ENCODE results near the gene PAPPA2. TPM values are rescaled to one million over a fixed set of nuclear protein-coding genes. Genes with fewer than 3 reads are reported as not detected.

PAPPA2 gene
- total RNA-seq, 1 experiment from 2014 or later = not detected

GRCh38 chr1:176866011-176866714 is 403.2 kb downstream of the PAPPA2 start:
- TF ChIP-seq, protein P1, sequence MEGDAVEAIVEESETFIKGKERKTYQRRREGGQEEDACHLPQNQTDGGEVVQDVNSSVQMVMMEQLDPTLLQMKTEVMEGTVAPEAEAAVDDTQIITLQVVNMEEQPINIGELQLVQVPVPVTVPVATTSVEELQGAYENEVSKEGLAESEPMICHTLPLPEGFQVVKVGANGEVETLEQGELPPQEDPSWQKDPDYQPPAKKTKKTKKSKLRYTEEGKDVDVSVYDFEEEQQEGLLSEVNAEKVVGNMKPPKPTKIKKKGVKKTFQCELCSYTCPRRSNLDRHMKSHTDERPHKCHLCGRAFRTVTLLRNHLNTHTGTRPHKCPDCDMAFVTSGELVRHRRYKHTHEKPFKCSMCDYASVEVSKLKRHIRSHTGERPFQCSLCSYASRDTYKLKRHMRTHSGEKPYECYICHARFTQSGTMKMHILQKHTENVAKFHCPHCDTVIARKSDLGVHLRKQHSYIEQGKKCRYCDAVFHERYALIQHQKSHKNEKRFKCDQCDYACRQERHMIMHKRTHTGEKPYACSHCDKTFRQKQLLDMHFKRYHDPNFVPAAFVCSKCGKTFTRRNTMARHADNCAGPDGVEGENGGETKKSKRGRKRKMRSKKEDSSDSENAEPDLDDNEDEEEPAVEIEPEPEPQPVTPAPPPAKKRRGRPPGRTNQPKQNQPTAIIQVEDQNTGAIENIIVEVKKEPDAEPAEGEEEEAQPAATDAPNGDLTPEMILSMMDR (conservative IDR thresholded peaks at IDR 0.05; ENCODE audit: low read depth, low read length) = no peak
- no peak for TF ChIP-seq EZH2phosphoT487 (IDR thresholded peaks at IDR 0.05; ENCODE audit: borderline replicate concordance, low read length)
- no peak for TF ChIP-seq EZH2 (IDR thresholded peaks at IDR 0.05; ENCODE audit: low read length, unreplicated experiment)
- no peak overlapping the region for H3K4me2 ChIP-seq (ENCODE audit: low read length)
- H3K36me3 ChIP-seq (ENCODE audit: low read depth, low read length) = no peaks in the 10 kb centered on the region
- H3K9me3 ChIP-seq (ENCODE audit: low read length) = no peaks in the 10 kb centered on the region
- H2AFZ ChIP-seq (ENCODE audit: low read length) = no peak overlapping the region
- H3K27me3 ChIP-seq (ENCODE audit: low read length) = peaks cover 9% of the 10 kb centered on the region
- ChIA-PET POLR2A (ENCODE audit: unreplicated experiment) (no interaction called here), CTCF (no interaction called here)
- no TSS peak for BruUV-seq (replicated peaks)
- no peaks in the 10 kb centered on the region for H3K79me2 ChIP-seq (ENCODE audit: low read length)
- ATAC-seq = no peak
- H3K9ac ChIP-seq (ENCODE audit: low read length) = no peak overlapping the region
- intact Hi-C loops (cut with micrococcal nuclease) = no loop called here
- no peaks in the 10 kb centered on the region for H4K20me1 ChIP-seq (ENCODE audit: low read length)
- H3F3A ChIP-seq (ENCODE audit: low read length, unreplicated experiment) = no peaks in the 10 kb centered on the region
- H3K4me1 ChIP-seq (ENCODE audit: insufficient read depth, low read length) = no peaks in the 10 kb centered on the region
- no peaks in the 10 kb centered on the region for H3K9me2 ChIP-seq (replicated peaks; ENCODE audit: low read length)
- no peak overlapping the region for H3K27ac ChIP-seq (ENCODE audit: low read length)
- H3K4me3 ChIP-seq (ENCODE audit: low read length) = no peak overlapping the region
- DNase-seq = no peak

DNA sequence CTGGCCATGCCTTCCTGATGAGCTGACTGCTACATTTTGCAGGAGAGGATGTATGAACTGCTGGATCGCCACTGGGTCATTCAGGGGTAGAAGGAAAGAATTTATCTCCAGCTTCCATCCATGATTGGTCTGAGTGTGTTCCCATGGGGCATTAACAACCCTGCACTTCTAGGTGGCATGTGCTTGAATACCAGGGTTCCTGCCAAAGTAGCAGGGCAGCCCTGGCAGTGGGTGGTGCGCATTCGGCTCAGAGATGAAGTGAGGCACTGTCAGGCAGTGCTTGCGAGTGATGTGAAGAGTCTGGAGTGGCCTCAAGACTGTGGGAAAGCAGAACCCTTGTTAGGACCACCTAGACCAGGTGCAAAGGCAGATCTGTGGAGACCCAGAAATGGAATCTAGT is 406.6 kb downstream of the PAPPA2 start:
- no peaks in the 10 kb centered on the region for H3K9me3 ChIP-seq (ENCODE audit: low read length)
- no peaks in the 10 kb centered on the region for H3K9me2 ChIP-seq (replicated peaks; ENCODE audit: low read length)
- H3K27me3 ChIP-seq (ENCODE audit: low read length) = peaks cover 24% of the 10 kb centered on the region
- H3K27ac ChIP-seq (ENCODE audit: low read length) = no peak overlapping the region
- TF ChIP-seq EZH2 (IDR thresholded peaks at IDR 0.05; ENCODE audit: low read length, unreplicated experiment) = no peak
- TF ChIP-seq, protein P1 (conservative IDR thresholded peaks at IDR 0.05; ENCODE audit: low read depth, low read length) = no peak
- no peak for TF ChIP-seq EZH2phosphoT487 (IDR thresholded peaks at IDR 0.05; ENCODE audit: borderline replicate concordance, low read length)
- DNase-seq = no peak
- no peak overlapping the region for H3K4me2 ChIP-seq (ENCODE audit: low read length)
- H3K9ac ChIP-seq (ENCODE audit: low read length) = no peak overlapping the region
- no peaks in the 10 kb centered on the region for H4K20me1 ChIP-seq (ENCODE audit: low read length)
- no peak overlapping the region for H3K4me3 ChIP-seq (ENCODE audit: low read length)
- intact Hi-C loops (cut with micrococcal nuclease) = no loop called here
- ChIA-PET POLR2A (ENCODE audit: unreplicated experiment) (no interaction called here), CTCF (no interaction called here)
- BruUV-seq (replicated peaks) = no TSS peak
- no peaks in the 10 kb centered on the region for H3K36me3 ChIP-seq (ENCODE audit: low read depth, low read length)
- no peak overlapping the region for H2AFZ ChIP-seq (ENCODE audit: low read length)
- H3K79me2 ChIP-seq (ENCODE audit: low read length) = no peaks in the 10 kb centered on the region
- no peaks in the 10 kb centered on the region for H3K4me1 ChIP-seq (ENCODE audit: insufficient read depth, low read length)
- no peaks in the 10 kb centered on the region for H3F3A ChIP-seq (ENCODE audit: low read length, unreplicated experiment)
- ATAC-seq = no peak

DNA sequence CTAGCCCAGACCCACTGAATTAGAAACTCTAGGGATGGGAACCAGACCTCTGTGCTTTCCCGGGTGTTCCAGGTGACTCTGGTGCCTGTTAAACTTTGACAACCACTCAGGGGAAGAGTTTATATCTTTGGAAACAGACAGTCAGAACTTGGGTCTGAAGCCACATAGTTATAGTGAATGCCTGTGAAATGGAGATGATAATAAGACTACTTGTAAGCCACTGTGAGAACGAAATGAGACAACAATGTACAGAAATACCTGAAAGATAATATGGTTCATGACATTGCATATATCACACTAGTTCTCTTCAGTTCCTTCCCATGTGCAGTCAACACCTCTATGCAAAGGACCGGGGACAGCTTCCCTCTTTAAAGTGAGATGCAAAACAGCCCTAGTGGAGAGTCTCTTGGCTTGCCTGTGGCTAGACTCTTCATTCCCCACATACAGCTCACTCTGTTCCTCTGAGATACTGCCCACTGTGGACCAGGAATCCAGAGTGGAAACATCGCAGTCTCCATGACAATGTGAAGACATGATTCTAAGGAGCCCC is 414.1 kb downstream of the PAPPA2 start:
- no peak overlapping the region for H3K4me2 ChIP-seq (ENCODE audit: low read length)
- no peaks in the 10 kb centered on the region for H3K9me3 ChIP-seq (ENCODE audit: low read length)
- H3F3A ChIP-seq (ENCODE audit: low read length, unreplicated experiment) = no peaks in the 10 kb centered on the region
- ChIA-PET POLR2A (ENCODE audit: unreplicated experiment) (no interaction called here), CTCF (no interaction called here)
- H3K36me3 ChIP-seq (ENCODE audit: low read depth, low read length) = no peaks in the 10 kb centered on the region
- no TSS peak for BruUV-seq (replicated peaks)
- intact Hi-C loops (cut with micrococcal nuclease) = no loop called here
- H3K4me3 ChIP-seq (ENCODE audit: low read length) = no peak overlapping the region
- TF ChIP-seq, protein P1 (conservative IDR thresholded peaks at IDR 0.05; ENCODE audit: low read depth, low read length) = no peak
- TF ChIP-seq EZH2 (IDR thresholded peaks at IDR 0.05; ENCODE audit: low read length, unreplicated experiment) (no peak), EZH2phosphoT487 (IDR thresholded peaks at IDR 0.05; ENCODE audit: borderline replicate concordance, low read length) (no peak)
- H3K27me3 ChIP-seq (ENCODE audit: low read length) = peaks cover 35% of the 10 kb centered on the region
- H3K9me2 ChIP-seq (replicated peaks; ENCODE audit: low read length) = no peaks in the 10 kb centered on the region
- H3K9ac ChIP-seq (ENCODE audit: low read length) = no peak overlapping the region
- DNase-seq (no peak), ATAC-seq (no peak)
- H3K27ac ChIP-seq (ENCODE audit: low read length) = no peak overlapping the region
- H2AFZ ChIP-seq (ENCODE audit: low read length) = no peak overlapping the region
- no peaks in the 10 kb centered on the region for H3K4me1 ChIP-seq (ENCODE audit: insufficient read depth, low read length)
- no peaks in the 10 kb centered on the region for H3K79me2 ChIP-seq (ENCODE audit: low read length)
- no peaks in the 10 kb centered on the region for H4K20me1 ChIP-seq (ENCODE audit: low read length)
